Right renal pelvis (tissue), 4 donors: ENCODE results near the gene SEMA4D. TPM values are rescaled to one million over a fixed set of nuclear protein-coding genes. Genes with fewer than 3 reads are reported as not detected.
A peak's percentile ranks its signal among the peaks of the same experiment; 100 is the strongest.

Source experiments
- DNase-seq, 4 donors: peaks; one replicate each; pipeline ENCODE4 v3.0.0-alpha.2; 2013; ENCODE audit warnings: low read depth in 4 of 4, low spot score in 3 of 4, missing footprints in 1 of 4
- polyA plus RNA-seq, 4 donors: library from polyadenylated mRNA; unstranded; fragments of 120-200 nt; gene quantifications; one replicate each; pipeline ENCODE4 v1.2.1, GENCODE V29; 2013; ENCODE audit not compliant: insufficient read length in 4 of 4

SEMA4D gene
- polyA plus RNA-seq, 4 donors, result 40.3 to 58.9 (median 47.4) TPM

DNA sequence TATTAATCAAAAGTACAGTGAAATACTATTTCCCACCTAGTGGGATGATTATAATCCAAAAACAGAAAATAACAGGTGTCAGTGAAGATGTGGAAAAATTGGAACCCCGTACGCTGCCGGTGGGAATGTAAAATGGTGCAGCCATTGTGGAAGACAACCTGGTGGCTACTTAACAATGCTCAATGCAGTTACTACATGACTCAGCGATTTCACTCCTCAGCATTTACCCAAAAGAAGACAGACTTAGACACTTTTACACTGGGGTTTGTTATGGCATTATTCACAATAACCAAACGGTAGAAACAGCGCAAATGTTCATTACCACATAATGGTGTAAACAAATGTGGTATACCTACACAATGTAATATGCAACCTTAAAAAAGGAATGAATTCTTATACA, 155.7 kb downstream of the SEMA4D start:
- DNase-seq, result no peak

DNA sequence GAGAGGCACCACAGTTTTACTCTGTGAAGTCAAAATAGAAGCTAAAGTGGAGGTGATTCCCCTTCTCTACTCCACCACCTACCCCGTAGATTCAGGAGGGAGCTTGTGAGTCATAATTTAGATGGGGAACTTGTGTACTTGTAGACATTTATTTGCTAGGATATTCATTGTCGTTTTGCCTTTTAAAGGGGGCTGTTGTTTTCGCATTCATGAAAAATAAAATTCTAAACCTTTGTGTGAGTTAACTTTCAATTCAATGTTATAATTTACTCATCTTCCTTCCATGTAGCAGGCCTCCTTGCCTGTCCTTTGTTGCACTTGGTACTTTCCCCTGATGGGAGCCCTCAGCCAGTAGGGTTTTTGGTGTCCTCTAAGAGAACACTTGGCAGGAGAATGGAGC, 157.6 kb downstream of the SEMA4D start:
- no peak for DNase-seq

DNA sequence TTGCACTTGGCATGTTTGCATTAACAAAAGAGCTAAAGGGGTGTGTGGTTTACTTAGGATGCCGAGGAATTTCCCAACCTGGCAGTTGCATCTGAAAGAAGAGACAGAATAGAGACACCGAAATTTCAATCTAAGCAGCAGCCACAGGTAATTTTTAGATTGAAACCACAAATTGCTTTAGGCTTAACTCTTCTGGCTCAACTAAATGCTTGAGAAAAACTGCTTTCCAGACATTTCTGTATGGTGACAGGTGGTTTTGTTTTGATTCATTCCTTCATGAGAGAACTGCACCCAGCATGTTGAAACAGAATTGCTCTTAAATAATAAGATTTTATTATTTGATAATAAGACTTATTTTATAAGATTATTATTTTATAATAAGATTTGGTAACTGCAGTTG, 158.1 kb downstream of the SEMA4D start:
- no peak for DNase-seq

DNA sequence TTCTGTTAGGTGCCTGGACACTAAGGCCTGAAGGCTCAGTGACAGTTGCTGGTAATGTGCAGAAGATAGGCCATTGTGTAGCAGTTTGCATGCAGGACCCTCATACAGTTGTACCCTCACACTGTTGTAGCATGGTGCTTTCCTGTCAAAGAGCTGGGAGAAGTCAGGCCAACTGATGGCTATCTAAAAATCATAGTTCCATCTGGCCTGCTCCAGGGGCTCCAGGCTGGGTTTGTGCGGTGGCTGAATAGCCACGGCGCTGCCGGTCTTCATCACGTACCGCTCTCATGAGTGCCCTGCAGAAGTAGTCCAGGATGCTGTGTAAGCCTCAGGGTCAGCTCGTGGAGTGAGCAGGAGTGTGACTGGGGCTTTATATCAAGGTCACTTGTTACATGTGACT, 167.4 kb downstream of the SEMA4D start:
- no peak for DNase-seq

DNA sequence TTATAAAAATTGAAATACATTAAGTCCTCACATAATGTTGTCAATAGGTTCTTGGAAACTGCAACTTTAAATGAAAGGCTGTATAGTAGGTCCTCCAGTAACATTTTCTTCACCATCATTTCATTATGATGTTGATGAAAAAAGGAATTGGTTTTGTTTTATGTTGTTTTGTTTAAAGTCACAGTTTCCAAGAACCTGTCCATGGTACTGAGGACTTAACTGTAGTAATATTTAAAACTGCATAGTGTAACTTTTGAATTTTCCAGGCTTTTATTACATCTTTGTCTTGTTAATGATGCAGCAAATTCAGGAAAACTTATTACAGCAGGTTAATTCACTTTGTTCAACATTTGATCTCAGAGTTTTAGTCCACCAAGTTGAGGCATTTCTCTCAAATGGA, 168.0 kb downstream of the SEMA4D start:
- DNase-seq, result no peak

DNA sequence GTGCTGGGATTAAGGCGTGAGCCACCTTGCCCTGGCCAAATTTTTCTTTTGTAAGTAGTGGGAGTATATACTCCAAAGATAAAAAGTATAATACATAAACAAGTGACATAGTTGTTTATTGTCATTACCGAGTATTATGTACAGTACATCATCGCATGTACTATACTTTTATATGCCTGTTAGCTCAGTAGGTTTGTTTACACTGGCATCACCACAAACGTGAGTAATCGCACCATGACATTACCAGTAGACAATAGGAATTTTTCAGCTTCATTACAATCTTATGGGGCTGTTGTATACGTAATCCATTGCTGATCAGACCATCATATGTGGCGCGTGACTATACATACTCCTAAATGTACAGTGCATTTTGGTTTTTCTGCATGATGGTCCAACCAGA, 169.8 kb downstream of the SEMA4D start:
- no peak for DNase-seq

DNA sequence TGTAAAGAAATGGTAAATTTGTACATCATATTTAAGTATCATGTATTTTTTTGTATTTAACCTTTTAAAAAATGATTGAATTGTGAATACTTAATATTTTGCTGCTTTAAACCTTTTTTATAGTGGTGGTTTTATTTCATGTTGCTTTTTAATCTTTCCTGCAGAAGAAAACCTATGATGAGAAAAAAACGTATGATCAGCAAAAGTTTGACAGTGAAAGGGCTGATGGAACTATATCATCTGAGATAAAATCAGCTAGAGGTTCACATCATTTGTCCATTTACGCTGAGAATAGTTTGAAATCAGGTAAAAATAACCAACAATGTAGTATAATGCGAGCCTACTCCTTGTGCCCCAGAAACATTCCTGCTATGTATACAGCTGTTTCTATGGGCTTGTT, 172.2 kb downstream of the SEMA4D start:
- no peak for DNase-seq

DNA sequence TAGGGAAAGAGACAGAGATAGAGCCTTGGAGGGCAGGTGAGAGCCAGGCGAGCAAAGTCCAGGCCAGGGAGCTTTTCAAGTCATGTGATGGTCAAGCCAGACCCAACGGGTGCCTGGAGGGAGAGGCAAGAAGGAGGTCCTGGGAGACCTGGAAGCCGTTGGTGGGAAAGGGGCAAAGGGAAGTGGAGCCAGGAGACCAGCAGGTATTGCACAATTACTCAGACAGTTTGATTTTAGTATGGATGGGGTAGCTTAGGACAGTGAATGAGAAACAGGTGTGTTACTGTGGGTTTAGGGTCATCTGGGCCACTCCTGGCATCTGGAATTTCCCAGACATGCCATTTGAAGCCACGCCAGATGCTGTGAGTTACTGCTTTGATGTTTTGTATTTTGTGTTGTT, 174.5 kb downstream of the SEMA4D start:
- DNase-seq, result no peak

DNA sequence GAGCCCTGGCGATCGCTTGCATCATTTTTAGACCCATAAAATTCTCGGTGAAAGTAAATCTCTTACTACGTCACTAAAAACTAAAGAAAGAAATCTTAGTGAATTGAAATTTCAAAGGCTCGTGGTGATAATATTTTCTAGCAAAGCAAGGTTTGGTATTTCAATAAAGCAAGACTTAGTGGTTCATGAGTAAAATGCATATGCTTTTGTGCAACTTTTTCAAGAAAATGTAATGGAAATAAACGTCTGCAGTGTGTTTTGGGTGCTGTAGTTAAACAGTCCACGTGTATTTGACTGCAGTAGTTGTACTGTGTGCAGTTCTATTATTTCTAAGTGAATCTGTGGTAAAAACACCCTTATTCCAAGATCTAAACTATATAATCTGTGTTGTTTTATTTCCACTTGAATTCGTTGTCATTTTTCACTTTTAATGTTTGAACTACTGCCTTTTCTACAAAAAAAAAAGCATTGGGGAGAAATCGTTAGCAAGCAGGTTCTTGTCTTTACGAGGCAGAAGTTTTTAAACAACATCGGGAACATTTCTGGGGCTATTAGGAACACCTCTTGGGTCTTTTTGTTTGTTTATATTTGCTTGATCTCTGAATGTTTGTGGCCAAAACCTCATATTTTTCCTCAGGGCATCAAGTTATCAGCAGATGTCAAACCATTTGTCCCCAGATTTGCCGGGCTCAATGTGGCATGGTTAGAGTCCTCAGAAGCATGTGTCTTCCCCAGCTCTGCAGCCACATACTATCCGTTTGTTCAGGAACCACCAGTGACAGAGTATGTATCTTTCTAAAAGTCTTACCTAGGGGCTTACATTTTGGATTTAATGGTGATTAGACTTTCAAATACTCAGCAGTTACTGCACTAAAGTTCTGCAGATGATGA, 178.7 kb downstream of the SEMA4D start:
- DNase-seq, result peak in 1 of 4 donors; percentile 10

DNA sequence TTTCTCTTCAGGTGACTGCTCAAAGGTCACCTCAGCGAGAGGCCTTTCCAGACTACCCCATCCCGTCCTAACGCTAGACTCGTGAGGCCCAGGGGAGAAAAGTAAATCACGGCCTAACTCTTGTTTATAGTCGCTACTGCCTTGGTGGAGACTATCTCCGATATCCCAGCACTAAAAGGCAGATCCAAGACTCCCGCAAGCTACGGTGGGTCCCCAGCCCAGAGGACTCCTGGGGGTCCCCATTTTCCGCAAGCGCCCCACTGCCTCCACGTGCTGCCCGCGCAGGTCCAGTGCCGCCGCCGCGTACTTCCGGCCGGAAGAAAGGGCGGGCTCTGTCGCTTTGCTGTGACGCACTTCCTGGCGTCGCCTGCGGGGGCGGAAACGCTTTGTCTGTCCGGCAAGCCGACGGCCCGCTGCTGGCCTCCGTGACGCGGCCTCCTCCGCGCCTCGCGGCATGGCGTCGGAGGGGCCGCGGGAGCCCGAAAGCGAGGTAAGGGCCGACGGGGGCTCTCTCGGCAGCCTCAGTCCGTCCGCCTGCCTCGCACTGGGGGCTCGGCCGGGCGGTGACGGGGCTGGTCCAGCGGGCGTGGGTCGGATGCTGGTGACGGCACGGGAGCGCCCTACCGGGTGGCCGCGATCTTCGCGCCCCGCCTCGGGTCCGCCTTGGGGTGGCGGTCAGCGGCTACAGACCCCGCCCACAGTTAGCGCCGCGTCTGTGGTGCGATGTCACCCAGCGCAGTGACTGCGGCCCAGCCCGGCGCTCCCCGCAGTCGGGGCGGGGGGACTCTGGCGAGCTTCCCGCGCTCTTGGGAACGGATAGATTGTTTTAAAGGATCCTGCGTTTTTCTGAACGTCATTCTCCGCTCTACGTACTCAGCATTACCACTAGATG, 179.5 kb downstream of the SEMA4D start, which contains the start of gene SECISBP2:
TSS of gene SECISBP2 (plus strand) at position 378 of the 892 bp plus-strand sequence. CDS start at position 455, 77 bp downstream.
- DNase-seq, result peak; percentile 89 to 97 (median 91)

DNA sequence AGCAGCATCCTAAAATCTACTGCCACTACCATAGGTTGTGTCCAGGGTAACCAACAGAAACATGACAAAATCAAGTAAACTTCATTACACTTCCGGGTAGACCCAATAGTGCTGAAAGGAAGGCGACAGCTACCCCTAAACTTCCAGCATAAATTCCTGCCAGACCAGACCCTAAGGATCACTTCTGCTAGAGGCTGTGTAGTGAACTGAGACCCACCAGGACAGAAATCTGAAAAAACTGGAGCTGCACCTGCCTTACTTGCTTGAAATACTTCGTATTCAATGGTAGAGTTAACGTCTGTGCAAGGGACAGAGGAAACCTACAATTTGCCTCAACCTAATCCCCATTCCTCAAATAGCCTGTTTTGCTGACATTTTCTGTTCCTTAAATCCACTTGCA, 180.6 kb downstream of the SEMA4D start:
- no peak for DNase-seq

DNA sequence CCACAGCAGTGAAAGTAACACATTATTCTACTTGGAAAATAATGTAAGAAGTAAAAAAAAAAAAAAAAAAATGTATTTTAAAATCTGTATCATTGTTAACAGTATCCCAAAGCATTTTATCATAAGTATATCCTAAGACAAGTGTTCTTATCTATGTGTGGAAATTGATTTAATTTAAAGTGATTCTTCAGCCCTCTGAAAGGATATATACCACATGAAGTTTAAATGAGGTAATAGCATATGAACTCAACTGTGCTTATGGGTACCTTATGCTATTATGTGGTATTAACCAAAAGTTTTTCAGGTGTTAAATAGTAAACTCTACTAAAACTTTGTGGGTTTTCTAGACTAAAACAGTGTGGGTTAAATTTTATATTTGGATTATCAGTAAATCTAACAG, 182.4 kb downstream of the SEMA4D start:
- DNase-seq, result no peak

DNA sequence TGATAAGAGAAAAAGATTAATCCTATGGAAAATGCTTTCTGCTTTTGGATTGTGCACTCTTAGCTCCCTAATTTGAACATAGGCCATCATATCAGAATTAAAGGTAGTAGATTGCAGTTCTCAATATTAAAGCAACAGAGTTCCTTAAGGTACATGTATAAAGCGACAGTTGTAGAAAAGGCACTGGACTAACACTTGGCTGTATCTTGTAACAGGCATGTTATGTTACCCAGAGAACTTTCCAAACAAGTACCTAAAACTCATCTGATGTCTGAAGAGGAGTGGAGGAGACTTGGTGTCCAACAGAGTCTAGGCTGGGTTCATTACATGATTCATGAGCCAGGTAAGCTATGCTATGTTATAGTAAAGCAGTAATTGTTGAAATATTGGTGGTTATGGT, 183.0 kb downstream of the SEMA4D start:
- DNase-seq, result no peak

DNA sequence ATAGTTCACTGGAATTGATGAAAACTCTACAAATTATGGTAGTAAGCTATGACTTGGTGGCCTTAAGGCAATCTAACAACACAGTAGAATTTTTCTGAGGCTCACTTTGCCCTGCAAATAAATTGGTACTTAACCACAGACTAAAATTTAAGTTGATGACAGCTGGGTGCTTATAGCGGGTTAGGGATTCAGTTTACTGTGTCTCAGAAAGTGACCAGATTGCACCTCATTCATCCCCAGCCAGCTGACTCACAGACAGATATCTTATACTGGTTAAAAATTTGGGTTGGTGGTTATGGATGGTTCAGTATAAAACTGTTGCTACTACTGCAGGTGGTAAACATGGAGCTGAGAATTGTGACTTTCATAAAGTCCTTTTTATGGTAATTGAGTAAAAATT, 184.1 kb downstream of the SEMA4D start:
- DNase-seq, result no peak

DNA sequence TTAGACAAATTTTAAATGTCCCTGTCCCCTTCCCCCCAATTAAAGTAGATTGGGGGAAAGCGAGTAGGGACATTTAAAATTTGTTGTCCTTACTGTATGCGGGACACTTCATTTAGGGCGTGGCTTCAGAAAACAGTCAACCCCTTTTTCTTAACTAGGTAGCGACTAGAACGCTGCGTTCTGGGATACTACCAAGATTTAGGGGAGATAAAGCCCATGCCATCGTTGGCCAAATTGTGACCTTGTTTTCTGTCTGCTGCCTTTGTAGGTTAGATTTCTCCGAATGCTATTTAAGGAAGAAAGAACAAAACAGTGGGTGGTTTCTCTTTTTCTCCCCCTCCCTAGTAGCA, 185.7 kb downstream of the SEMA4D start:
- DNase-seq, result peak in 1 of 4 donors; percentile 21

DNA sequence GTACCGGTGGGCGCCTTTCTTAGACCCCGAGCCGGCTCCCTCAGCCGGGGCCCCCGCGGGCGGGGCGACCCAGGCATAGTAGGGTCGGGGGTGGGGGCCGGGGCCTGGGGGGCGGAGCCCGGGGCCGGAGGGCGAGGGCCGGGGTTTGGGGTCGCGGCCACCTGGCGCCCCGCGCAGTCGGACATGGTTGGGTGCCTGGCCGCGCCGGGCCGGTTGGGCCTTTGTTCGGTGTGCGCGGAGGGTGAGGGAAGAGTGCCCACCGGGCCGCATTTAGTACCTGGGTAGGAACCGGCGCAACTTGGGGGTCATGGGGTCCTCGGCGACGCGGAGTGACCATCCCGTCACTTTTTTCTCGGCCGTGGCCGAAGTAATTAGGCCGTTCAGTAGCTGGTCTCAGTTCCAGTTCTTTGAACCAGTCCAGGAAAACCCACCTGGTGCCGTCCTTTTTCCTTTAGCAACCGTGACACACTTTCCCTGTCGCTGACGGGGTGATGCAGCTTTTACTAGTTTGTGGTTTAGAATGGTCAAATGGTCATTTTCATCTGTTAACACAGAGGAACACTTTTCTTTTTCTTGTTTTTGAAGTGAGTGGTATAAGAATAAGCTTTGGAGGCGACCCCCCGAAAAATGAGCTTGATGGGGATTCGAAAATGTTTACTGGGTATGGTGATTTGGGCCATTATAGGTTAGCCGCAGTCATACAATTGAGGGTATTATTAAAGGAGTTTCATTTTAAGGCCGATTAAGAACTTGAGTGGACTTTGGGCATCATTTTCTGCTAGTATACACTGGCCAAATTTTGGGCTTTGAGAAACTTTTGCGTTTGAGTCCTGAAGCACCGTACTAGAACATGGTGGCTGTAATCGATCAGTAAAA, 186.3 kb downstream of the SEMA4D start:
- peak in 1 of 4 donors; percentile 23 for DNase-seq
